K562 (cell line): ENCODE measurements around the gene LIPT1. TPM values are rescaled to one million over a fixed set of nuclear protein-coding genes. Genes with fewer than 3 reads are reported as not detected.

Source experiments
- DACH1 ChIP-seq: fragments of 450-650 bp; IDR thresholded peaks from 2 replicates; pipeline ENCODE4 v1.6.1; 2018; ENCODE audit not compliant: partially characterized antibody
- ETV5 ChIP-seq: sonication (generic); formaldehyde crosslinking; IDR thresholded peaks from 2 replicates; pipeline ENCODE4 v1.4.0; 2020; ENCODE audit warnings: low read depth, mild to moderate bottlenecking, missing genetic modification reagents
- HDAC6 ChIP-seq: IDR thresholded peaks from 2 replicates; pipeline ENCODE4 v1.6.1; 2012; ENCODE audit warnings: low read depth, mild to moderate bottlenecking, control low read depth, inconsistent platforms, low read length, moderate library complexity
- ILK ChIP-seq: fragments of 450-650 bp; IDR thresholded peaks from 2 replicates; pipeline ENCODE4 v1.6.1; 2016; ENCODE audit warnings: missing genetic modification characterization, low read depth, mild to moderate bottlenecking, missing compliant biosample characterization, moderate library complexity, borderline replicate concordance
- KAT7 ChIP-seq: sonication (generic); formaldehyde crosslinking; IDR thresholded peaks from 2 replicates; pipeline ENCODE4 v1.8.0; 2022; ENCODE audit warnings: missing genetic modification reagents, mild to moderate bottlenecking, borderline replicate concordance
- KLF10 ChIP-seq: fragments of 250-450 bp; sonication (Bioruptor Pico); IDR thresholded peaks from 2 replicates; pipeline ENCODE4 v1.6.1; 2021; ENCODE audit warnings: matching md5 sums
- LEF1 ChIP-seq: fragments of 450-650 bp; IDR thresholded peaks from 2 replicates; pipeline ENCODE4 v1.6.1; 2016; ENCODE audit warnings: mild to moderate bottlenecking
- MCM7 ChIP-seq, 2 experiments: fragments of 450-650 bp; IDR thresholded peaks; 2 replicates each; pipeline ENCODE4 v1.6.1; 2016 to 2018
- RBM17 ChIP-seq: fragments of 200-400 bp; formaldehyde crosslinking; IDR thresholded peaks from 2 replicates; pipeline ENCODE4 v1.6.1; 2017; ENCODE audit warnings: low read depth, mild to moderate bottlenecking, low read length, borderline replicate concordance
- RNF2 ChIP-seq: sonication (generic); IDR thresholded peaks from 2 replicates; pipeline ENCODE4 v1.6.1; 2016
- STAT5B ChIP-seq: fragments of 250-450 bp; sonication (Bioruptor Pico); IDR thresholded peaks from 2 replicates; pipeline ENCODE4 v1.8.0; 2021; ENCODE audit warnings: mild to moderate bottlenecking, inconsistent platforms
- TAF15 ChIP-seq: fragments of 200-400 bp; formaldehyde crosslinking; IDR thresholded peaks from 2 replicates; pipeline ENCODE4 v1.6.1; 2017; ENCODE audit warnings: mild to moderate bottlenecking, low read depth, low read length, moderate library complexity
- XRCC4 ChIP-seq: IDR thresholded peaks from one replicate; pipeline ENCODE4 v1.6.1; 2011; ENCODE audit not compliant: insufficient read depth, insufficient read length; ENCODE audit errors: extremely low read depth
- ZNF3 ChIP-seq: fragments of 250-450 bp; sonication (Bioruptor Pico); IDR thresholded peaks from 2 replicates; pipeline ENCODE4 v1.5.0; 2021; ENCODE audit warnings: mild to moderate bottlenecking, moderate library complexity
- ZNF316 ChIP-seq: fragments of 450-650 bp; IDR thresholded peaks from 2 replicates; pipeline ENCODE4 v1.6.1; 2016
- ZNF354B ChIP-seq: fragments of 250-450 bp; sonication (Bioruptor Pico); IDR thresholded peaks from 2 replicates; pipeline ENCODE4 v1.4.0; 2020
- ZNF77 ChIP-seq: fragments of 250-450 bp; sonication (Bioruptor Pico); IDR thresholded peaks from 2 replicates; pipeline ENCODE4 v1.5.0; 2020
- ZNF778 ChIP-seq: fragments of 450-650 bp; formaldehyde crosslinking; IDR thresholded peaks from 2 replicates; pipeline ENCODE4 v1.4.0; 2020; ENCODE audit warnings: mild to moderate bottlenecking, moderate library complexity
- polyA plus RNA-seq, 8 experiments: library from polyadenylated mRNA; depleted of rRNA in 4 of 8; stranded (reverse) in 5 of 8; unstranded in 3 of 8; fragments of >200 nt; fragmentation: Nextera tagmentation in 2 of 8; fragmentation: Illumina TruSeq in 1 of 8; extraction: Ambion mirVana in 2 of 8; extraction: Trizol in 1 of 8; gene quantifications; 2 replicates each; pipeline versions ENCODE4 v1.2.1 to v1.2.3, GENCODE V29; 2011 to 2014; ENCODE audit warnings: inconsistent platforms in 1 of 8, missing spikeins in 1 of 8
- total RNA-seq, 7 experiments: library from RNA; depleted of rRNA in 6 of 7; stranded (reverse); fragments of >200 nt in 6 of 7; fragmentation: Illumina TruSeq in 2 of 7; extraction: Trizol in 2 of 7; gene quantifications; 2 replicates each; pipeline versions ENCODE4 v1.2.1 to v1.2.3, GENCODE V29; 2011 to 2021; ENCODE audit warnings: low replicate concordance in 1 of 7
- TF ChIP-seq, protein P1 (sequence below): fragments of 200-800 bp; sonication (Bioruptor generic); IDR thresholded peaks from 2 replicates; pipeline ENCODE4 v1.6.1; 2016; ENCODE audit warnings: missing genetic modification characterization, missing compliant biosample characterization
- TF ChIP-seq, protein P2 (sequence below): IDR thresholded peaks from 2 replicates; pipeline ENCODE4 v1.6.1; 2011; ENCODE audit not compliant: insufficient read length; ENCODE audit errors: extremely low read depth
- TF ChIP-seq, protein P3 (sequence below): fragments of 250-450 bp; sonication (Bioruptor Pico); IDR thresholded peaks from 2 replicates; pipeline ENCODE4 v1.8.0; 2022; ENCODE audit warnings: inconsistent platforms

LIPT1 gene
- total and polyA plus RNA-seq, 9 of the 15 experiments (the other 6 are each of a cell fraction or from before 2014, with no cell fraction given) = 6.4 to 18.3 (median 11.6) TPM

DNA sequence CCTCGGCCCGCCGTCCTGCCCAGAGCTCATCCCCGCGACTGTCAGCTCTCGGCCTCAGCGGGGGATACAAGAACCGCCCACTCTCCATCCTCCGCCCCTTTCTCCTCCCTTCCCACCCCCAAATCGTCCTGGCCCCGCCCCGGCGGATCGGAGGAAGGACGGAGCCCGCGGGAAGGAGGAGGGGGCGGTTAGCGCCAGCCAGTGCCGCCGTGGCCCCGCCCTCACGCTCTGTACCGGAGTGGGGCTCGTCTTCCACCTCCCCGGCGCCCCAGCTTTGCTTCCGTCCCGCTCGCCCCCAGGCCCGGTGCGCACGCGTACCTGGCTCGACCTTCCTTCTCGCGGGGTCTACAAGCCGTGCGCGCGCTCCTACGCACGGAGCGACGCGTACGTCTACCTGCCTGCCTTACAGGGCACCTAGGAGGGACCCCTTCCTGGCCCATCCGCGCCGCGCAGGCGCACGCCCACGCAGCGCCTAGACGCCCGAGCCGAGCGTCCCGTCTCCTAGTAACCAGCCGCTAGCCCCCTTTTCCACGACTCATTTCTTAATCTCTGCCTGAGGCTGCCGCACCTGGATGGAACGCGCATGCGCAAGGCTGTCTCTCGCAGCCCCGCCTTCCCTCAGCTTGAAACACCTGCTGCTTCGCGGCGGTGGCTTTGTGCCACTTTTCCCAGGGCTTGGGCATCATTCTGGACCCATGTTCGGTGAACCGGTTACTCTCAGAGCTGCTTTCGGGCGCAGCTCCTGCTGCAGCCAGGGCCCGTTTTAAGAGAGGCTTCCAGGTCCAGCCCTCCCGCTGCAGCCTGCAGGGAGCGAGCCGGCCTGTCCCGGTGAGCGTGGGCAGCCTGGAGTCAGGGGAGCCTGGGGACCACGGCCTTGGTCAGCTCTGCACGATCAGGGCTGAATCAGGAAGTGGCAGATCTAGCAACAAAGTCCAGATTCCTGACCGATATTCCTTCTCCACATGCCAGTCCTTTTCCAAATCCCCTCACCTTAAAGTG is 13.4 kb upstream of the LIPT1 start, which contains the start of gene C2orf15 (continued):
- TF ChIP-seq RBM17 (no peak), KLF10 (CRISPR knock-in tag) (no peak), ZNF778 (CRISPR knock-in tag) (no peak), DACH1 (no peak), ZNF354B (CRISPR knock-in tag) (no peak), ZNF3 (CRISPR knock-in tag) (no peak), MCM7 (IDR thresholded peaks at IDR 0.05) (no peak), RNF2 (no peak), ZNF77 (no peak), ZNF316 (no peak), ETV5 (CRISPR knock-in tag) (no peak), XRCC4 (no peak), STAT5B (CRISPR knock-in tag) (no peak), ILK (no peak), HDAC6 (no peak), LEF1 (no peak), TAF15 (0 out of 2 replicates have a peak, but pooled peaks have one; percentile 23), KAT7 (no peak)
- TF ChIP-seq, protein P1, sequence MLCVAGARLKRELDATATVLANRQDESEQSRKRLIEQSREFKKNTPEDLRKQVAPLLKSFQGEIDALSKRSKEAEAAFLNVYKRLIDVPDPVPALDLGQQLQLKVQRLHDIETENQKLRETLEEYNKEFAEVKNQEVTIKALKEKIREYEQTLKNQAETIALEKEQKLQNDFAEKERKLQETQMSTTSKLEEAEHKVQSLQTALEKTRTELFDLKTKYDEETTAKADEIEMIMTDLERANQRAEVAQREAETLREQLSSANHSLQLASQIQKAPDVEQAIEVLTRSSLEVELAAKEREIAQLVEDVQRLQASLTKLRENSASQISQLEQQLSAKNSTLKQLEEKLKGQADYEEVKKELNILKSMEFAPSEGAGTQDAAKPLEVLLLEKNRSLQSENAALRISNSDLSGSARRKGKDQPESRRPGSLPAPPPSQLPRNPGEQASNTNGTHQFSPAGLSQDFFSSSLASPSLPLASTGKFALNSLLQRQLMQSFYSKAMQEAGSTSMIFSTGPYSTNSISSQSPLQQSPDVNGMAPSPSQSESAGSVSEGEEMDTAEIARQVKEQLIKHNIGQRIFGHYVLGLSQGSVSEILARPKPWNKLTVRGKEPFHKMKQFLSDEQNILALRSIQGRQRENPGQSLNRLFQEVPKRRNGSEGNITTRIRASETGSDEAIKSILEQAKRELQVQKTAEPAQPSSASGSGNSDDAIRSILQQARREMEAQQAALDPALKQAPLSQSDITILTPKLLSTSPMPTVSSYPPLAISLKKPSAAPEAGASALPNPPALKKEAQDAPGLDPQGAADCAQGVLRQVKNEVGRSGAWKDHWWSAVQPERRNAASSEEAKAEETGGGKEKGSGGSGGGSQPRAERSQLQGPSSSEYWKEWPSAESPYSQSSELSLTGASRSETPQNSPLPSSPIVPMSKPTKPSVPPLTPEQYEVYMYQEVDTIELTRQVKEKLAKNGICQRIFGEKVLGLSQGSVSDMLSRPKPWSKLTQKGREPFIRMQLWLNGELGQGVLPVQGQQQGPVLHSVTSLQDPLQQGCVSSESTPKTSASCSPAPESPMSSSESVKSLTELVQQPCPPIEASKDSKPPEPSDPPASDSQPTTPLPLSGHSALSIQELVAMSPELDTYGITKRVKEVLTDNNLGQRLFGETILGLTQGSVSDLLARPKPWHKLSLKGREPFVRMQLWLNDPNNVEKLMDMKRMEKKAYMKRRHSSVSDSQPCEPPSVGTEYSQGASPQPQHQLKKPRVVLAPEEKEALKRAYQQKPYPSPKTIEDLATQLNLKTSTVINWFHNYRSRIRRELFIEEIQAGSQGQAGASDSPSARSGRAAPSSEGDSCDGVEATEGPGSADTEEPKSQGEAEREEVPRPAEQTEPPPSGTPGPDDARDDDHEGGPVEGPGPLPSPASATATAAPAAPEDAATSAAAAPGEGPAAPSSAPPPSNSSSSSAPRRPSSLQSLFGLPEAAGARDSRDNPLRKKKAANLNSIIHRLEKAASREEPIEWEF (CRISPR knock-in tag) = no peak
- TF ChIP-seq, protein P2, sequence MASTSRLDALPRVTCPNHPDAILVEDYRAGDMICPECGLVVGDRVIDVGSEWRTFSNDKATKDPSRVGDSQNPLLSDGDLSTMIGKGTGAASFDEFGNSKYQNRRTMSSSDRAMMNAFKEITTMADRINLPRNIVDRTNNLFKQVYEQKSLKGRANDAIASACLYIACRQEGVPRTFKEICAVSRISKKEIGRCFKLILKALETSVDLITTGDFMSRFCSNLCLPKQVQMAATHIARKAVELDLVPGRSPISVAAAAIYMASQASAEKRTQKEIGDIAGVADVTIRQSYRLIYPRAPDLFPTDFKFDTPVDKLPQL = no peak
- TF ChIP-seq, protein P3, sequence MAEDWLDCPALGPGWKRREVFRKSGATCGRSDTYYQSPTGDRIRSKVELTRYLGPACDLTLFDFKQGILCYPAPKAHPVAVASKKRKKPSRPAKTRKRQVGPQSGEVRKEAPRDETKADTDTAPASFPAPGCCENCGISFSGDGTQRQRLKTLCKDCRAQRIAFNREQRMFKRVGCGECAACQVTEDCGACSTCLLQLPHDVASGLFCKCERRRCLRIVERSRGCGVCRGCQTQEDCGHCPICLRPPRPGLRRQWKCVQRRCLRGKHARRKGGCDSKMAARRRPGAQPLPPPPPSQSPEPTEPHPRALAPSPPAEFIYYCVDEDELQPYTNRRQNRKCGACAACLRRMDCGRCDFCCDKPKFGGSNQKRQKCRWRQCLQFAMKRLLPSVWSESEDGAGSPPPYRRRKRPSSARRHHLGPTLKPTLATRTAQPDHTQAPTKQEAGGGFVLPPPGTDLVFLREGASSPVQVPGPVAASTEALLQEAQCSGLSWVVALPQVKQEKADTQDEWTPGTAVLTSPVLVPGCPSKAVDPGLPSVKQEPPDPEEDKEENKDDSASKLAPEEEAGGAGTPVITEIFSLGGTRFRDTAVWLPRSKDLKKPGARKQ (CRISPR knock-in tag) = no peak
